ENCODE measurements around the gene TMEM9B. TPM values are rescaled to one million over a fixed set of nuclear protein-coding genes. Genes with fewer than 3 reads are reported as not detected.

The TMEM9B gene
- polyA plus RNA-seq, 3 donors = 25.5 to 149 (median 141) TPM

GRCh38 chr11:8985462-8985861, 21.2 kb upstream of the TMEM9B start:
- H3K9me3 ChIP-seq (replicated peaks in 1 of 2; ENCODE audit: control insufficient read depth in 1 of 2, insufficient read depth in 1 of 2, low read length in 2 of 2) = no peaks in the 10 kb centered on the region
- peaks cover 0 to 3% of the 10 kb centered on the region in 2 donors for H3K36me3 Mint-ChIP-seq
- no peak for DNase-seq
- H3K4me1 Mint-ChIP-seq = peaks cover 19% of the 10 kb centered on the region
- intact Hi-C loops (cut with micrococcal nuclease) = no loop called here
- no peaks in the 10 kb centered on the region for H3K36me3 ChIP-seq (replicated peaks in 1 of 2; ENCODE audit: control insufficient read depth in 1 of 2, insufficient read depth in 2 of 2, low read length in 2 of 2)
- peaks cover 0 to 2% (median 0%) of the 10 kb centered on the region in 3 donors for H3K27me3 Mint-ChIP-seq (ENCODE audit: low read depth in 3 of 3)
- no peaks in the 10 kb centered on the region for H3K27me3 ChIP-seq (ENCODE audit: control insufficient read depth in 2 of 2, insufficient read depth in 2 of 2, low read length in 2 of 2)
- no peak overlapping the region for H3K27ac ChIP-seq (ENCODE audit: low read depth in 1 of 2, low read length in 2 of 2)
- no peak overlapping the region for H3K9ac ChIP-seq (ENCODE audit: insufficient read depth, low read length, poor library complexity, severe bottlenecking)
- peaks cover 9 to 12% of the 10 kb centered on the region in 2 donors for H3K4me1 ChIP-seq (ENCODE audit: control insufficient read depth in 1 of 2, insufficient read depth in 2 of 2, low read length in 2 of 2)
- H3K9me3 Mint-ChIP-seq = peaks cover 0 to 1% (median 0%) of the 10 kb centered on the region in 7 donors
- no CpG with 5 or more reads among the region's 5 CpGs for WGBS (ENCODE audit: insufficient coverage)
- H3K4me2 ChIP-seq (replicated peaks; ENCODE audit: extremely low read depth, low read length, poor library complexity, severe bottlenecking) = no peak overlapping the region
- no peak overlapping the region for H3K4me3 Mint-ChIP-seq
- H3K27ac Mint-ChIP-seq = no peak overlapping the region
- H4K20me1 ChIP-seq (ENCODE audit: insufficient read depth, low read length) = no peaks in the 10 kb centered on the region
- H3K4me3 ChIP-seq (replicated peaks in 1 of 3; ENCODE audit: low read depth in 2 of 3, low read length in 3 of 3) = no peak overlapping the region
- no peak overlapping the region for H2AFZ ChIP-seq (ENCODE audit: insufficient read depth, low read depth, low read length, poor library complexity, severe bottlenecking)
- TF ChIP-seq CTCF (IDR thresholded peaks at IDR 0.05) = no peak
- no peaks in the 10 kb centered on the region for H3K79me2 ChIP-seq (ENCODE audit: insufficient read depth, low read length)

GRCh38 chr11:8983552-8983951, 19.3 kb upstream of the TMEM9B start:
- no peaks in the 10 kb centered on the region for H3K79me2 ChIP-seq (ENCODE audit: insufficient read depth, low read length)
- no peak overlapping the region for H3K4me2 ChIP-seq (replicated peaks; ENCODE audit: extremely low read depth, low read length, poor library complexity, severe bottlenecking)
- TF ChIP-seq CTCF (IDR thresholded peaks at IDR 0.05) = no peak
- H3K9me3 ChIP-seq (replicated peaks in 1 of 2; ENCODE audit: control insufficient read depth in 1 of 2, insufficient read depth in 1 of 2, low read length in 2 of 2) = no peaks in the 10 kb centered on the region
- no peak overlapping the region for H3K9ac ChIP-seq (ENCODE audit: insufficient read depth, low read length, poor library complexity, severe bottlenecking)
- Mint-ChIP-seq H3K4me1 (peaks cover 2% of the 10 kb centered on the region), H3K36me3 (peaks cover 0 to 3% of the 10 kb centered on the region in 2 donors), H3K9me3 (peaks cover 0 to 1% (median 0%) of the 10 kb centered on the region in 7 donors), H3K4me3 (no peak overlapping the region), H3K27me3 (ENCODE audit: low read depth in 3 of 3) (peaks cover 0 to 2% (median 0%) of the 10 kb centered on the region in 3 donors), H3K27ac (peak overlapping the region in 1 of 7 donors; percentile 8)
- H3K4me1 ChIP-seq (ENCODE audit: control insufficient read depth in 1 of 2, insufficient read depth in 2 of 2, low read length in 2 of 2) = no peaks in the 10 kb centered on the region
- WGBS (ENCODE audit: insufficient coverage) = 80% methylated on average over 2 of the region's 2 CpGs
- H3K36me3 ChIP-seq (replicated peaks in 1 of 2; ENCODE audit: control insufficient read depth in 1 of 2, insufficient read depth in 2 of 2, low read length in 2 of 2) = no peaks in the 10 kb centered on the region
- no peaks in the 10 kb centered on the region for H3K27me3 ChIP-seq (ENCODE audit: control insufficient read depth in 2 of 2, insufficient read depth in 2 of 2, low read length in 2 of 2)
- no peaks in the 10 kb centered on the region for H4K20me1 ChIP-seq (ENCODE audit: insufficient read depth, low read length)
- H3K27ac ChIP-seq (ENCODE audit: low read depth in 1 of 2, low read length in 2 of 2) = no peak overlapping the region
- H2AFZ ChIP-seq (ENCODE audit: insufficient read depth, low read depth, low read length, poor library complexity, severe bottlenecking) = no peak overlapping the region
- H3K4me3 ChIP-seq (replicated peaks in 1 of 3; ENCODE audit: low read depth in 2 of 3, low read length in 3 of 3) = no peak overlapping the region
- DNase-seq = no peak
- intact Hi-C loops (cut with micrococcal nuclease) = no loop called here

All from CD14-positive monocyte (primary cell).